ENCODE data around the gene PSKH1. TPM values are rescaled to one million over a fixed set of nuclear protein-coding genes. Genes with fewer than 3 reads are reported as not detected.

PSKH1 gene
- total RNA-seq, 1 donor from 2014 or later = 10.6 TPM

DNA sequence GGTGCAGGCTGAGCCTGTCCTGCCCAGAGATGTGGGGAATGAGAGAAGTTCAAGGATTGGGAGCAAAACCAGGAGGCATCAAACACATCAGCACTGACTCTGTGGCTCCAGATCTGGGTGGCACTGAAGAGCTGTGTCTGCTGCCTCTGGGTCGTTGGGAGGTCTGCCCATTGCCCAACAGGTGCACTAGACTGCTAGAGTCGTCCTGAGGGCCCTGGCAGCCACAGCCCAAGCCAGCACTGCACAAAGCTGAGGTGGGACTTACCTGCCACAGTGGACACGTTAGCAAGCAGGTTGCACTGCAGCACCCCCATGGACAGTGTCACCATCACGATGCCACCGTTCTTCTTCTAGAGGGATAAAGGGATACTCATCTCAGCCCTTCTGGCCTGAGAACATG, 84.0 kb downstream of the PSKH1 start:
- DNase-seq (ENCODE audit: low read depth) = no peak

DNA sequence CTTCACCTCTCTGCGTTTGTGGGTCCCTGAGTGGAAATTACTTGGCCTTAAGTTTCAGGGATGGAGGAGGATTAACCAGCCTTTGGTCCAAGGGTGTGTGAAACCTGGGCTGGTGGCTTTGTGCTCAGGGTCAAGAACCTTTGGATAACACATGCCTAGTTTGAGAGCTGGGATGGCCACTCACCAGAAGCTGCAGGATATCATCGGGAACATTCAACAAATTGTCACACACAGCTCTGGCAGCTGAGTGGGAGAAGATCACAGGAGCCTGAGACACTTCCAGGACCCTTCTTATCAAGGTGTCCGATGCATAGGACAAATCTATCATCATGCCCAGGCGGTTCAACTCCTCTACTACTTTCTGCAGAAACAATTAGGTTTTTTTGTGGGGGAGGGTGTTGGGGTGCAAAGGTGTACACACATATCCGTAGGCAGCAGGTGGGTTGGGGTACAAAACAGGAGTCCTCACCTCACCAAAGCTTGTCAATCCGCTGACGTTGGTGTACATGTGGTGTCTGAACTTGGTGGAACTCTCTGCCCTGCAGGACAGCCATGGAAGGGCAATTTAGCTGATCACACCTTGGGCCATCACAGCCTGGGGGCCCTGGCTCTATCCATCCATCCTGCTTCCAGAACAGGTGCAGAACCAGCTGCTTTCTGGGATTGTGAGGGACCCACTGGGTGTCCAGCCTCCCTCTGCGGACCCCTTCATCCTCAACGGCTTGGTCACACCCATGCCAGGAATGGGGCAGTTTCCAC, 84.6 kb downstream of the PSKH1 start:
- DNase-seq (ENCODE audit: low read depth) = no peak

Other genes starting within 250 kb of the PSKH1 start
- gene CARMIL2, start 248.1 kb upstream of the PSKH1 start, total RNA-seq = 0.08 and 0.83 TPM in 2 replicates
- gene ACD, start 233.0 kb upstream of the PSKH1 start, total RNA-seq = 15.8 and 17.5 TPM in 2 replicates
- 3.4 and 4.1 TPM in 2 replicates for gene PARD6A, start 232.3 kb upstream of the PSKH1 start, total RNA-seq
- gene ENKD1, start 226.5 kb upstream of the PSKH1 start, total RNA-seq = 11.1 and 12.7 TPM in 2 replicates
- gene C16orf86, start 226.4 kb upstream of the PSKH1 start, total RNA-seq = 10.8 and 11.6 TPM in 2 replicates
- 10.5 and 11.2 TPM in 2 replicates for gene GFOD2, start 173.9 kb upstream of the PSKH1 start, total RNA-seq
- gene RANBP10, start 86.7 kb upstream of the PSKH1 start, total RNA-seq = 6.9 and 9.4 TPM in 2 replicates
- gene TSNAXIP1, start 86.4 kb upstream of the PSKH1 start, total RNA-seq = 1.1 and 4.5 TPM in 2 replicates
- 67.0 and 73.3 TPM in 2 replicates for gene THAP11, start 50.9 kb upstream of the PSKH1 start, total RNA-seq
- 120 and 182 TPM in 2 replicates for gene NUTF2, start 46.3 kb upstream of the PSKH1 start, total RNA-seq
- gene CENPT, start 45.6 kb upstream of the PSKH1 start, total RNA-seq = 48.3 and 63.7 TPM in 2 replicates
- 147 and 164 TPM in 2 replicates for gene EDC4, start 20.2 kb upstream of the PSKH1 start, total RNA-seq
- 0.83 and 1.9 TPM in 2 replicates for gene NRN1L, start 8.4 kb upstream of the PSKH1 start, total RNA-seq
- gene CTRL, start 38.6 kb downstream of the PSKH1 start, total RNA-seq = 0.42 and 1.3 TPM in 2 replicates
- 23.4 and 39.3 TPM in 2 replicates for gene PSMB10, start 43.6 kb downstream of the PSKH1 start, total RNA-seq
- gene LCAT, start 50.9 kb downstream of the PSKH1 start, total RNA-seq = 15.3 and 25.1 TPM in 2 replicates
- 85.9 and 98.3 TPM in 2 replicates for gene SLC12A4, start 75.4 kb downstream of the PSKH1 start, total RNA-seq
- not detected in 2 replicates for gene DPEP3, start 87.2 kb downstream of the PSKH1 start, total RNA-seq
- gene DPEP2, start 106.2 kb downstream of the PSKH1 start, total RNA-seq = 0.05 TPM in 1 of 2 replicates, not detected in the other
- gene DPEP2NB, start 122.7 kb downstream of the PSKH1 start, total RNA-seq = not detected in 2 replicates
- gene DDX28, start 130.0 kb downstream of the PSKH1 start, total RNA-seq = 11.1 and 14.1 TPM in 2 replicates
- gene DUS2, start 130.0 kb downstream of the PSKH1 start, total RNA-seq = 20.7 and 20.8 TPM in 2 replicates
- gene NFATC3, start 192.1 kb downstream of the PSKH1 start, total RNA-seq = 36.7 and 40.8 TPM in 2 replicates